Chondrocyte (in vitro differentiated cells): ENCODE measurements around the gene STX5. TPM values are rescaled to one million over a fixed set of nuclear protein-coding genes. Genes with fewer than 3 reads are reported as not detected.
A peak's percentile ranks its signal among the peaks of the same experiment; 100 is the strongest.

Experiments
- DNase-seq: peaks from one replicate; pipeline ENCODE4 v3.0.0; 2021; ENCODE audit warnings: mixed read lengths, low spot score
- H3K27ac Mint-ChIP-seq: one replicate; pipeline ENCODE4 v1.8.0; 2021; ENCODE audit warnings: mild to moderate bottlenecking, moderate library complexity, mixed read lengths; ENCODE audit not compliant: unreplicated experiment
- H3K27me3 Mint-ChIP-seq: 2 replicates; pipeline ENCODE4 v1.8.0; 2021; ENCODE audit warnings: low read depth, mixed read lengths
- H3K36me3 Mint-ChIP-seq: 2 replicates; pipeline ENCODE4 v1.8.0; 2021; ENCODE audit warnings: low read depth, mixed read lengths
- H3K4me1 Mint-ChIP-seq: 2 replicates; pipeline ENCODE4 v1.8.0; 2021; ENCODE audit warnings: low read depth, mild to moderate bottlenecking, mixed read lengths
- H3K4me3 Mint-ChIP-seq: one replicate; pipeline ENCODE4 v1.8.0; 2021; ENCODE audit warnings: mild to moderate bottlenecking, moderate library complexity, mixed read lengths; ENCODE audit not compliant: unreplicated experiment
- H3K9me3 Mint-ChIP-seq: 2 replicates; pipeline ENCODE4 v1.8.0; 2021; ENCODE audit warnings: low read depth, mixed read lengths
- CTCF ChIP-seq: fragments of 200-600 bp; sonication (generic); IDR thresholded peaks from 2 replicates; pipeline ENCODE4 v1.5.0; 2021; ENCODE audit warnings: antibody characterized with exemption, mild to moderate bottlenecking, moderate library complexity
- total RNA-seq: library from RNA; stranded (reverse); gene quantifications from 3 replicates; pipeline ENCODE4 v1.2.1, GENCODE V29; 2021

STX5 gene
- total RNA-seq, 1 donor from 2014 or later: 45.5 TPM

GRCh38 chr11:62855571-62856332 lies 23.9 kb upstream of the STX5 start:
- TF ChIP-seq CTCF: no peak
- peak overlapping the region; percentile 95 for H3K4me3 Mint-ChIP-seq
- DNase-seq: peak; percentile 96
- H3K27ac Mint-ChIP-seq: peak overlapping the region; percentile 95
- H3K9me3 Mint-ChIP-seq: no peaks in the 10 kb centered on the region
- H3K36me3 Mint-ChIP-seq: peaks cover 31% of the 10 kb centered on the region
- peaks cover 54% of the 10 kb centered on the region for H3K4me1 Mint-ChIP-seq
- no peaks in the 10 kb centered on the region for H3K27me3 Mint-ChIP-seq

GRCh38 chr11:62854825-62855570 lies 23.1 kb upstream of the STX5 start:
- no peak for DNase-seq
- peaks cover 31% of the 10 kb centered on the region for H3K36me3 Mint-ChIP-seq
- H3K4me3 Mint-ChIP-seq: peak overlapping the region; percentile 95
- peak overlapping the region; percentile 95 for H3K27ac Mint-ChIP-seq
- no peak for TF ChIP-seq CTCF
- no peaks in the 10 kb centered on the region for H3K9me3 Mint-ChIP-seq
- peaks cover 54% of the 10 kb centered on the region for H3K4me1 Mint-ChIP-seq
- no peaks in the 10 kb centered on the region for H3K27me3 Mint-ChIP-seq

- Mint-ChIP-seq H3K27me3 (no peaks in the 10 kb centered on the region), H3K4me3 (peak overlapping the region; percentile 95), H3K36me3 (peaks cover 31% of the 10 kb centered on the region), H3K9me3 (no peaks in the 10 kb centered on the region), H3K4me1 (peaks cover 54% of the 10 kb centered on the region), H3K27ac (peak overlapping the region; percentile 95)
- no peak for DNase-seq
- no peak for TF ChIP-seq CTCF
Observed at GRCh38 chr11:62854013-62854824, 22.4 kb upstream of the STX5 start.

- Mint-ChIP-seq H3K27me3 (no peaks in the 10 kb centered on the region), H3K4me1 (peaks cover 54% of the 10 kb centered on the region), H3K9me3 (no peaks in the 10 kb centered on the region), H3K27ac (no peak overlapping the region), H3K4me3 (peak overlapping the region; percentile 95), H3K36me3 (peaks cover 31% of the 10 kb centered on the region)
- DNase-seq: no peak
- no peak for TF ChIP-seq CTCF
Observed at GRCh38 chr11:62853279-62853965, 21.6 kb upstream of the STX5 start.
